Measurements from ENCODE around the gene MZB1.
A peak's percentile ranks its signal among the peaks of the same experiment; 100 is the strongest.
"Not testable (repeated sequence)": the region's sequence is repeated elsewhere in the genome, so short reads cannot be mapped to it uniquely, and the experiment has no call there.

The MZB1 gene

DNA sequence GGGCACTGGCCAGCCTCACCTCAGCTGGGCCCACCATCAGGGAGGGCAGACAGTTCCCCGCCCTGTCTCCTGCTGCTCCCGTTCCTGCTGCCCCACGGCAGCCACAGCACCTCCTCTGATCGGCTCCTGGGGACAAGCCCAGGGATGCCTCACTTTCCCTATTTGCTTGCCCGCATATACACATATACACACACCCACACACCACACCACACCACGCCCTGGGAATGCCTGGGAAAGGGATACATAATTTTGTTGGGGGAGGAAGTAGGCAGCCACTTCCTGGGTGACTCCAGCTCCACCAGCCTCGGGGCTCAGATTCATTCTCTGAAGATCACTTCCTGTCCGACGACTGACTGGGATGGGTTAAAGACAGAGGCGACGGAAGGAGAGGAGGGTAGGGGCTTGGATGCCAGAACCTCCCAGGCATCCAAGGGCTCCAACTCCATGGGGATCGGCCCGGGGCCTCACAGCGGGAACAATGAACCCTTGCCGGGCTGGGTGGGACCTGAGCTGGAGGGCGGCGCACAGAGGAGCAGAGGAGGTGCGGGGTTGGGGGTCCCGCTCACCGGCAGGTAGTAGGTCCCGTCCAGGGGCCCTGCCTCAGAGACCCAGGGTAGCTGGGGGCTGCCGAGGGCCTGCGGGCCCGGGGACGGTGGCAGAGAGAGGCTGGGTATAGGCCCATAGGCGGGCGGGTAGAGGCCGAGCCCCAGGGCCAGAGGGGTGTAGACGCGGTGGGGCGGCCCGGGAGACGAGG is 2.0 kb upstream of the MZB1 start:
- peak; percentile 41 to 55 for DNase-seq

DNA sequence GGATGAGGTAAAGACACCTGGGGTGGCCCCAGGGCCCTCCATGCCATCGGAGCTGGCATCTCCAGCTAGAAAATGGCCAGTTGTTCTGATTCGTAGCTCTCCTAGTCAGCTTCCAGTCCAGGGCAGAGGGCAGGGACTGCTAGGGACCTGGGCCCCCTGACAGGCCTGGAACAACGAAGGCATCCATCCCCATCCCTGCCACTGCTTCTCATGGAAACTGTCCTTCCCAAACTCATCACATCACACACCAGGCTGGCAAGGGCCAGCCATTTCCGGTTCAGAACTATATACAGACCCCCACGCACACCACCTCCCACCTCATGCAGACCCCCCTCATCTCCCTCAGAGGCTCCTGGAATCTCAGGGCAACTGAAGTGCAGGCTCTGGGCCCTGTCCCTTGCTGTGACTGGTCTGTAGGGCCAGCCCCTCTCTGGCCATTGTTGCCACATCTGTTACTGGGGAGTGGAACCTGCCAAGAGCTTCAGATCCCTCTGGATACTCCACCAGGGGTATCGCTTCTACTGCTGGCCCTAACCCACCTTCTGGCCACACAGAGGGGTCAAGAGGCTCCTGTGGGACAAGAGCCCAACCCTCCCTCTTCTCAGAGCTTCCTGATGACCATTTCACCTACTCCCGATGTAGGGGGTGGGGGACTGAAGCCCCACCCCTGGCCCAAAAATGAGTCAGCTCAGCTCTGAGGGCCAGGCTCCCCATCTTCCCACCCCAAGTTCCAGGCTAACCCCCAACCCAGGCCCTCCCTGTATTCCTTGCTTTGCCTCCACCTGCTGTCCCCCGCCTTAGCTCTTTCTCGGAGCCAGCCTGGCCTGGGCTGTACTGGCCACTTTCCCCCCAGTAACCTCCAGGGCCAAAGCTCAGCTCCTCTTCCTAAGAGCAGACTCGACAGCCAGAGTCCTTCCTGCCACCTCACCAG is 1.2 kb upstream of the MZB1 start:
- no peak for DNase-seq

DNA sequence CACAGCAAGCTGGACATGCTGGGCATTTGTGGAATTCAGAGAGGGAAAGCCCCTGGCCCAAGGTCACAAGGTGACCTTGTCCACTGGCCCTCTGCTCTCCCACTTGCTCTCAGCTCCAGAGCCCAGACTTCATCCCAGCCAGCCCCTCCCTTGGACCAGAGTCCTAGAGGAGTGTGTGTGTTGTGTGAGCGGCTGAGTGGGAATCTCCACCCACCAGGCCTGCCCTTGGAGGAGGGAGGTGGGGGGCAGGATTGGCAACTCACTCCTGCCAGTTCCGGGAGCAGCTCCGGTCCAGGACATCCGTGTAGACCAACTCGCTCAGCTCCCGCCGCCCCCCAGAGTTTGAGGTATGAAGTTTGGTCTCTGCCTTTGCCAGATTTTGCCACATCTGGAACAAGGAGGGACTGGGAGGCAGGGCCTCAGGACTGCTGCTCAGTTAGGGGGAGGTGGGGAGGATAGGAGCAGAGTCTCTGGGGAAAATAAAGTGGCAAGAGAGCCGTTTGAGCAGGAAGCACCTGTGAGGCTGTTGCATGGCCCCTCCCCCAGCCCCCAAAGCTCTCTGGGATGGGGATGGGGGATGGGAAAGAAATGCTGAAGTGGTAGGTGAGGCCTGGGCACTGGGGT is 1.4 kb downstream of the MZB1 start:
- peak; percentile 86 to 88 for DNase-seq

DNA sequence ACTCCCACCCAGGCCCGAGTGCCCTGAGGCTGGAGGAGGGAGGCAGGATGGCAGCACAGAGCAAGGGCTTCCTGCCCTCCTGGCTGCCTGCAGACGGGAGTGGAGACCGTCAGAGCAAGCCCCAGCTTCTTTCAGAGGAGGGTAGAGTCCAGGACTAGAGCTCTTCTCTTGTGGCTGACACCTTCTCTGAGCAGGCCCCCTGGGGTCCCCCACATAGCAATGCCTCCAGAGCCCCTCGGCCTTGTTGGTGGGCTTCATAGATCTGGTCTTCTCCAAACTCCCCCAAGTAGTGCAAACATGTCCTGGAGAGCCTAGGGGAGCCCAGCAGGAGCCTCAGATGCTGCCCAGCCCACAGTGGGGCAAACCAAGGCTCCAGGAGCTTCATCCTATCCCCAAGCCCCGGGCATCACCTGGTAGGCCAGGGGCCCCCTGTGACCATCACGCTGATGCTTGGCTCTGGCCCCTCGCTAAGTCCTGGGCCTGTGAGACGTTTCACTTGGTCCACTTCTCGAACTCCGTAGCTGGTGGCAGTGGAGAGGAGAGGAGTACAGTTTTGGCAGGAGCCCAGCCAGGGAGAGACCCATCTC is 2.0 kb downstream of the MZB1 start:
- no peak for DNase-seq

DNA sequence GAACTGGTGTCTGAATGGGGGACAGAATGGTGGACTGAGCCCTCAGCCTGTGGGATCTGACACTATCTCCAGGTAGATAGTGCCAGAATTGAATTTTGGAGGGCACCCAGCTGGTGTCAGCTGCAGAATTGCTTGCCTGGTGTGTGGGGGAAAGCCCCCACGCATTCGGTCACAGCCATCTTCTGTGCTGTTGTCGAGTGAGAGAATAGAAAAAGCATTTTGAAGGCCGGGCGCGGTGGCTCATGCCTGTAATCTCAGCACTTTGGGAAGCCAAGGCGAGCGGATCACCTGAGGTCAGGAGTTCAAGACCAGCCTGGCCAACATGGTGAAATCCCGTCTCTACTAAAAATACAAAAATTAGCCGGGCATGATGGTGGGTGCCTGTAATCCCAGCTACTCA is 2.8 kb downstream of the MZB1 start:
- DNase-seq, result not testable (repeated sequence)

DNA sequence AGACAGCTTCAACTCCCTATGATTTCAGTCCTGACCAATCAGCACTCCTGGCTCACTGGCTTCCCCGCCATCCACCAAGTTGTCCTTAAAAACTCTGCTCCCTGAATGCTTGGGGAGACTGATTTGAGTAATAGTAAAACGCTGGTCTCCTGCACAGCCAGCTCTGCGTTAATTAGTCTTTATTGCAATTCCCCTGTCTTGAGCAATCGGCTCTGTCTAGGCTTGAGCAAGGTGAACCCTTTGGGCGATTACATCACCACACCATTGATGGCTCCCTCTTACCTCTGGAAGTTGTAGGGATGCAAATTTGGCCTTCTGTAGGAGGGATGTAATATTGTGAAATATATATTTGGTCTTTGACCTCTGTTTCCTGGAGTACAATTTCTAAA is 3.7 kb downstream of the MZB1 start:
- no peak for DNase-seq

DNA sequence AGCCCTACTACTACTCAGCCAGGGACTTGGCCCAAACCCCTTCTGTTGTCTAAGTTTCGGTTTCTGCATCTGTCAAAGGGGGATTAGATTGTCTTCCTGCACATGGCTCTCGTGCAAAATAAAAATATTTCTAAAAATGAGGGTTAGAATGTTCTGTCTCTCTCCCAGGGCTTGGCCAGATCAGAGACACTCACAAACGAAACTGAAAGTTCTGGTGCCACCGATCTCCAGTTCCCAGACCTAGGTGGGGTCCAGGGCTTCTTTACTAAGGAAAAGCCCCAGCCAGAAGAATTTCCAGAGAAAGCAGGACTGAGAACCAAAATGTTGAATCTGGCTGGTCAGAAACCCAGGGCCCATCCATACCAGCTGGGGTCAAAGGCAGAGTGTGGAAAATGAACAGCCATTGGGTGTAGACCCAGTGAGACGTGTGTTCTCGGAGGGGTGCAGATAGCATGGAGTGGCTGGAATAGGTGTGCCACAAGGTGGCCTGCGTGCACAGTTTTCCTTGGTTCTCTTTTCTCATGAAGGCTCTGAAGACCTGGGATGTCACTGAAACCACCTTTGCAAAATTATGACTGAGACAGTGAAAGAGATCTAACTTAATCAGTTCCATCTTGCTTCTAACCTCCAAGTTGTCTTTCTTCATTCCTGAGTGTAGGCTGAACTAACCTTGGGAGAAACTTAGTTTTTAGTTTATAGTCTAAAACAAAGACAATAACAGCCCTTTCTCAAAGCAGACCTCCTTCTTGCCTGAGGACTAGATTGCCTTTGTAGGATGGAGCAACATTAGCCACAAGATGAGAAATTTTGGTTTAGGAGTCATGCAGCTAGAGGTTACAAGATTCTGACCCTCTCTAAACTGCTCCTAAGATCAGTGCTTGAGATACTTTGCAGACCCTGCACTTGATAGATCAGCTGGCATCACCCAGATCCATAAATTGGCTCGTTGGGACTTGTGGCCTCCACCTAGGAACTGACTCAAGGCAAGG is 4.4 kb downstream of the MZB1 start:
- DNase-seq, result no peak

DNA sequence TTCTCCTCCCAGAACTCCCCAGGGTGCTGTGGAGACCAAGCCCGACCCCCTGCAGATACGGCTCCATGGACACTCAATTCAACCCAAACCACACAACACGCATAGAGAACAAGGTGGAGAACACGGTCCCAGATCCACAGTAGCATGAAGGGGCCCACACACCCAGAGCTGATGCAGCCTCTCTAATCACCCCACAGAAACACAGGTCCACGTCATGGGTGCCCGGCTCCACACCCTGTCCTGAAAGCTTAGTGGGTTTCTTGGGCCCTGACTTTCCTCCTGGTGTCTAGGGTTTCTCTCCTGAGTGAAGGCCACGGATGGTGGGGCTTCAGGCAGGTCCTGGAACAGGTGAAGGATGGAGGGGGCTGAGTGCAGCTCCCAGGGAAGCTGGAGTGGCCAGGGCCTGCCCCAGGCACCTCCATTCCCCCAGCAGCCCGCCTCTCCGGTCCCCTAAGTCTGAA is 5.1 kb downstream of the MZB1 start:
- DNase-seq, result no peak

DNA sequence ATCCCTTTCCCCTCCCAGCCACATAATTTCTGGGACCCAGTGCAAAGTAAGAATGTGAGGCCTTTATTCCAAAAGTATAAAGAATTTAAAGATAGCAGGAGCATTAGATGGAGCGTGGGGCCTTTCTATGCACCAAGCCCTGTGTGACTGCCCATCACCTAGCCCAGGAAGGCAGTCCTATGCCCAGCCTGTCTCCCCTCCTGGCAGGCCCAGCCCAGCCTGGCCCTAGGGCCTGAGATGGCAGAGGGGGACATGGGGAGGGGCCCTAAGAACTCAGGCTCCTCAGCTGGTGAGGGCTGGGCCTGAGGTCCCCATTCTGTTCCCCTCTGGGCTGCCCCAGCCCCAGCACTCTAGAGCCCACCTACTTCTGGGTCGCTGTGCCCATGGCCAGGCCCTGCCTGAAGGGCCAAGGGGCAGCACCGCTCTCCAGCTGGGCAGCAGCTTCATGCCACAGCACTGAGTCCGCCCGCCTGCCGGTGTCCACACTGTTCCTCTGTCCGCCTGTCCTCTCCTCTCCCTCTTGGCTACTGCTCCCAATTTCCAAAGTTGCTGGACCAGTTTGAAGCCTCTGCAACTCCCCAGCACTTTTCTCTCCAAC is 5.6 kb downstream of the MZB1 start:
- DNase-seq, result no peak

DNA sequence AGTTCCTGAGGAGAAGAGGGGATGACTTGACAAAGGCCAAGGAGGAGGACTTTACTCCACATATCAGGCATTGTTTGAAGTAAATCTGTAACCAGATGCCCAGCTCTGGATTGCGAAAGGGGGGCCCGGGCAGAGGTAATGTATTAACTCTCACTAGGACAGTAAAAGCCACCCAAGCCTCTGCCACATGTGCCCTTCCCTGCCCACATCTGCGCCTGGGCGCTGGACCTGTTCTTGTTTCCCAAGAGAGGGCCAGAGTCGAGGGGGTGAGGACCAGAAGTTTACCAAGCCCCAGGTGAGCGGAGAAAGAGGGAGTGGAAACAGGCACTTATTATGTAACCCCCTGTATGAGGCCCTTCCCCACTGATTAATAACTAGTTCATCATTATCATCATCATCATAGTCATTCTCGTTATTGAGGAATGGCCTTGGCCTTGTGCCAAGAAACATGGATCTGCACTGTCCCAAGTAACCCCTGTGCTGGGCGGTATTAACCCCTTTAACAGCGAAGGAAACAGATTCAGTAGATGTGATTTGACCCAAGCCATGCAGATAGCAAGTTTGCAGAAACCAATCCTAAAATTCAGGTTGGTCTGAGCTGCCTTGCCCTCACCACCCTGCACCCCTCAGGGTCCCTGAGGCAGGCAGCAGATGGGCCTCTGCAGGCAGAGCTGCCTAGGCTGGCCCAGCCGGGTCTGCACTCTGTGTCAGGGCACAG is 6.3 kb downstream of the MZB1 start, which contains the start of gene SLC23A1:
Gene SLC23A1 (minus strand): TSS at position 23 of the 718 bp plus-strand sequence. CDS start 44 bp downstream, outside the sequence.
- DNase-seq, result no peak

DNA sequence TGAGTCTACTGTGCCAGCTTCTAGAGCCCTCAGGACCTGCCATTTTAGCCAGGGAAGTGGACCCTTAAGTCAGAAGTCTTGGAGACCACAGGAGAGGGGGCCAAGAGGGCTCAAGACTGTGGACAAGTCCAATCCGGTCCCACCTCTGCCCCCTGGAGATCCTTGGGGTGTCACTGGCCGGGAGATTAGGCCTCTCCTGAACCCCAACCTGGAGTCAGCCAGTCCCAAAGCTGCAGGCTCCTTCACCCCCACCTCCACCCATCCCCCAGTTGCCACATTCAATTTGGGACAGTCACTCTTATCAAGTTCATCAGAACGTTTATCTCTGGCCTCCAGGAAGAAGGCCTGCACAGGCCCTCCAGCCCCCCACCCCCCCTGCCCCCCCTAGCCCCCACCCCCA is 6.9 kb downstream of the MZB1 start:
- no peak for DNase-seq

DNA sequence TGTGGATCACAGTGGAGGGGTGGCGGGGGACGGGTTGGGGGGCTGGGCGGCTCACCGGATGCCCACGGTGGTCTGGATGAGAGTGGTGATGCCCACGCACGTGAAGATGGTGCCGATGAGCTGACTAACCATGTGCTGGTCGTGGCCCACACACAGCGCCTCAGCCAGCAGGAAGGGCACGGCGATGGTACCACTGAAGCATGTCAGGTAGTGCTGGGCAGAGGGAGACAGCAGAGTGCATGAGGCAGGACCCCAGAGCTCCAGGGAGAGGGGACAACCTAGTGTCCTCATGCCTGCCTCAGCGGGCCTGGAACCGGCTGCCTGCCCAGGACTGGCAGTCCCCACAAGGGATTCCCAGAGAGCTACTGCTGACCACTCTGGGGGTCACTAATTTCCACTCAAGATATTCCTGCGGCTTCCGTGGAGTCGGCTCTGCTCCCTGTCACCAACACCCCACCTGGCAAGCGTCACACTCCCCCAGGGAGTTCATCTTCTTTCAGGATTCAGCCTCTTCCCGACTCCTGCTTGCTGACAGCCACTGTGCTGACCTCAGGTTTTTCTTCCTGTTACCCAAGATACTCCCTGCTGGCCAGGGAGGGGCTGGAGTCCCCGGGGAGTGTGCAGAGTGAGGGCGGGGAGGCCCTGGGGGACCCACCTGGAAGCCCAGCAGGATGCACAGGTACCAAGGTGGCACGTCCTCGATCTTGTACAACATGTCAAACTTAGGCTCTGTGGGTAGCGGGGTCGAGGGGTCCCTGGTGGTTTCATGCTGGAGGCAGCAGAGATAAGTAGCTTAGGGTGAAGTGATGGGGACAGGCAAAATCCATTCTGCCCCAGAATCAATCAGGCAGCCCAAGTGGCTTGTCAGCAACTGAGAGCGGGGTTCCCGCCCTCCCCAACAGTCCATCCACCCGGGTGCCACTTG is 7.6 kb downstream of the MZB1 start:
- DNase-seq, result no peak

DNA sequence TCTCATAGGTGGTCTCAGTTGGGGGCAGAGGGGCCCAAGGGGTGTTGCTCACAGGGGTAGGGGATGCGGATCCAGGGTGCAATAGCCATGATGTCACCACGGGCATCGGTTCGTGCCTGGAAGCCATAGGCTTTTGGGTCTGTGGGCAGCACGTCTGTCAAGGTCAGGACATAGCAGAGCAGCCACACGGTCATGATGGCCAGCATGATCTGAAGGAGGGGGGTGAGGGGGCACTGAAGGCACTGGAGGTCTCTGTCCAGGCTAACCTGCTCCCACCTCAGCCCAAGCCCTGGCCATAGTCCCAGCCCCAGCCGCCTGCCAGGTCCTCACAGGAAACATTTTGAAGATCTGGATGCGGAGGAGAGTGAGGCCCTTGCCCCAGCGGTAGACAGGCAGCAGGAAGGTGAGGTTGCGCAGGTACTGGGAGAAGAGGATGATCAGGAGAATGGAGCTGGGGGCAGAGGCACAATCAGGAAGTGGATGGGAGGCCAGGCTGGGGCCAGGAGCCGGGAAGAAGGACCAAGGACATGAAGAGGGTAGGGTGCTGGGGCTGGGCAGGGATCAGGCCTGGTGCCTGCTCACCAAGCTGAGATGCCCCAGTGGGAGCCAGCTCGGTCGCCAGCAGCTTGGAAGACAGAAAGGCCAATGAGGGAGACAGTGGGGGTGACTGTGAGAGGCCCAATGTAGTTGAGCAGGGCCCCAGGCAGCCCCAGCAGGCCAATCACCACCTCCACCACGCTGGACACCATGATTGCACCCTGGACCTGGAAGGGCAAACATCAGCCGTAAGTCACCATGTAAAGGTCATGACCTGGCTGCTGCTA is 9.9 kb downstream of the MZB1 start:
- no peak for DNase-seq

DNA sequence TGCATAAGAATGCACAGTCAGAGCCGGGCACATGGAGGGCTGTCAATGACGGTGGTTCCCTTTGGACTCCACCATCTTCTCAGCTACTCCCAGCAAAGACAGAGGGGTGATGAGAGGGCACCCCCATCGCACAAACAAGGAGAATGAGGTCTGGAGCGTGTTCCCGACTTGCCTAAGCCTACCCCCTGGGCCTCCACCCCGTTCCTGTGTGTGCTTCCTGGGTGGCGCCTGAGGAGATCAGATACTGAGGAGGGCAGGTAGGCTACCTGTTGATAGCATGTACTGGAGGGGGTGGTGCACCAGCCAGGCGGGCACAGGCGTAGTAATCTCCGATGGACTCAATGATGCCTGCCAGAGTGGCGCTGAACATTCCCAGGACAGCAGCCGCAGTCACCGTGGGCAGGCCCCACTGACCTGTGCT is 10.8 kb downstream of the MZB1 start:
- no peak for DNase-seq

DNA sequence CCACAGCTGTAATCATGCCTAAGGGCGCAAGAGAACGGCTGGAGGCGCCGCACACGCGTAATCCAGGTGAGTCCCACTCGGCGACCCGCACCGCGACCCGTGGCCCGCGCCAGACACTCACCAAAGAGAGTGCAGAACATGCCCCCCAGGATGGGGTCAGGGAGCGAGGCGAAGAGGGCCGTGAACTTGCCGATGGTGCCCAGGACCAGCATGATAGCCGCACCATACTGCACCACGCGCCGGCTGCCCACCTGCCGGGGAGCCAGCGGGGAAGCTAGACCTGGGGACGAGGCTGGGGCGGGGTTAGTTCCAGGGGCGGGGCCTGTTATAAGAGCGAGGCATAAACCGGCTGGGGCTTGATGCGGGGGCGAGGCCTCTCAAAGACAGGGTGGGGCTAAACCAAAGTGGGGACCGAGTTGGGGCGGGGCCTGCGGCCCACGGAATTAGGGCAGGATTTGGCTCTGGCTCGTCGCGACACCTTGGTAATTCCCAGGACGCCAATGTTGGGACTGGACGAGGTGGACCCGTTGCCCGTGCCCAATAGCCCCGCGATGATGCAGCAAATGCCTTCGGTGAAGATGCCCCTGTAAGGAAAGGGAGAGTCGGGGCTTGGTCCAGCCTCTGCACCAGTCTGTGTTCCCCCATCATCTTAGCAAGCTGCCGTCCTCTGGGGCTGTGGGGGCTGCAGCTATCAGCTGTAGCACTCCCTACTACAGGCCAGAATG is 11.4 kb downstream of the MZB1 start:
- DNase-seq, result no peak

DNA sequence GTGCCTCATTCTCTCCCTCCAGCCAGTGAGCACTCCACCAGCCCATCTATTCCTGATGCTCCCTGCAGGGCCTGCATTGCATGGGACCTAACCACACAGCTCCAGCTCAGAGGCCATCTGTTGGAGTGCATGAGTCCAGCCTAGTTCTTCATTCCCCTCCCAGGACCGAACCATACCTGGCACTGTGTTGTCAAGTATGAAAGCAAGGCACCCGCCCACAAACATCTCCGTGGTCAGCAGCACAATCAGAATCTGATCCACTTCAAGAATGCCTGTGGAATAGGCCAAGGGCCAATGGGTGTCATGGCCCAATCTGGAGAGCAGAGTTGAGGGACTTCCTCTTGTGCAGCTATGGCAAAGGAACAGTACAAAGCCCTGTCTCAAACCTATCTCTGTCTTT is 12.5 kb downstream of the MZB1 start:
- no peak for DNase-seq

DNA sequence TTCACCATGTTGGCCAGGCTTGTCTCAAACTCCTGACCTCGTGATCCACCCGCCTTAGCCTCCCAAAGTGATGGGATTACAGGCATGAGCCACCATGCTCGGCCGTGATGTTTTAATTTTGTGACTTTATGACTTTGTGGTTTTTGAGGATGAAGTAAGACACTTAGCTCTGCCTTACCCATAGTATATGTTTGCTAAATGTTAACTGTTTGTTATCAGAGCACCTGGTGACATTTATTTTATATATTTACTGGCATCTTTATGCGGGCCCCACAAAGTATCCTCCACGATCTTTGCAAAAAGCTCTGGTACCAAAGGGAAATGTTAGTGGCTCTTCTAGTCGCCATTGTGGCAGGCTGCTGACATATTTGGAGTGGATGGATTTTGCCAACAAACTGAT is 13.3 kb downstream of the MZB1 start:
- no peak for DNase-seq

DNA sequence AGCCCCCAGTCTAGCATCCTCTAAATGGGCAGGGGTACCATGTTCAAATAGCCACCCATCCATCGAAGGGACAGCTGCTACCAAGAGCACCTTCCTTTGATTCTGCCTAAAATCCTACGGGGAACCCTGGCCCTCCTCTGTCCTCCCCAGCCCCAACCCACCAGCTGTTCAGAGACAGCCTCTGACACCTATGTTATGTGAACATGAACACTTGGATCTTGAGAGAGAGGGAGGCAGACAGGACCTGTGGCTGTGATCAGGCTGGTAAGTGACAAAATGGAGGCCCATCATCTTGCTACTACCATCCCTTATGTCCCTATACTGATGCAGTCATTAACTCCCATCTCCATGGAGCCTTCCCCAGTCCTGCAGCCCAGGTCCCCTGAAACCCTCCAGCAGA is 14.8 kb downstream of the MZB1 start:
- no peak for DNase-seq
